ENCODE measurements around the gene CFAP46.
"Not testable (repeated sequence)": the region's sequence is repeated elsewhere in the genome, so short reads cannot be mapped to it uniquely, and the experiment has no call there.

The CFAP46 gene

DNA sequence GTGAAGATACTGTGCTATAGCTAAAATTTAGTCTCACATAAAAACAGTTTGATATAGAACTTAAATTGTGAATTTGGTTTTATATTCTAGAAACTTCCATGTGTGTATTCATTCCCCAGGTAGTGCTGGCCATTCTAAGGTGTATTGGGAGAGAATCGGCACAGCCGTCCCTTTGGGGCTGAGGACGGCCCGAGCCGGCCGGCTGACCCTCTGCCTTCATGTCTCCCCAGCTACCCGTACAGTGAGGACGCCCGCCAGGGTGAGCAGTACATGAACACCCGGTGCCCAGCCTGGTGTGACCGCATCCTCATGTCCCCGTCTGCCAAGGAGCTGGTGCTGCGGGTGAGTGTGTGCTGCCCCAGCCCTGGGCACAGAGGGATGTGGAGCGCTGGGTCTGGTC lies 164.9 kb downstream of the CFAP46 start:
- DNase-seq (ENCODE audit: low read depth in 4 of 4, low spot score in 1 of 4), result no peak

DNA sequence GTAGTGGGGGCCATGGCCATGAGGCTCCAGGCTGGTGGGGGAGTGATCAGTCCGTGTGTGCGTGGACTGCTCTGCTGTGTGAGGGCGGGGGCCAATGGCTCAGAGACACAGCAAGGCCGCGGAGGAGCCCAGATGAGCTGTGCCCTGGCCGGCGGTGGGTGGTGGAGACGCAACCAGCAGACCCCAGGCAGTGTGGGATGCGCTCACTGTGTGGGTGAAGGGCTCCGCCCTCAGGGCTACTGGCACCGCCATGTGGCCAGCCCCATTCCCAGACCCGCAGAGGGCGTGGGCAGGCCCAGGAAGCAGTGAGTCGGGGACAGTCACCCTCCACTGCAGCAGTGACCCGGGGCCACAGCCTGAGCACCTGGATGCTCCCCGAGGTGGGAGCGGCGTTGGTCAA lies 165.5 kb downstream of the CFAP46 start:
- no peak for DNase-seq (ENCODE audit: low read depth in 4 of 4, low spot score in 1 of 4)

GRCh38 chr10:132776186-132776585 lies 166.2 kb downstream of the CFAP46 start:
- no peak for DNase-seq (ENCODE audit: low read depth in 4 of 4, low spot score in 1 of 4)

DNA sequence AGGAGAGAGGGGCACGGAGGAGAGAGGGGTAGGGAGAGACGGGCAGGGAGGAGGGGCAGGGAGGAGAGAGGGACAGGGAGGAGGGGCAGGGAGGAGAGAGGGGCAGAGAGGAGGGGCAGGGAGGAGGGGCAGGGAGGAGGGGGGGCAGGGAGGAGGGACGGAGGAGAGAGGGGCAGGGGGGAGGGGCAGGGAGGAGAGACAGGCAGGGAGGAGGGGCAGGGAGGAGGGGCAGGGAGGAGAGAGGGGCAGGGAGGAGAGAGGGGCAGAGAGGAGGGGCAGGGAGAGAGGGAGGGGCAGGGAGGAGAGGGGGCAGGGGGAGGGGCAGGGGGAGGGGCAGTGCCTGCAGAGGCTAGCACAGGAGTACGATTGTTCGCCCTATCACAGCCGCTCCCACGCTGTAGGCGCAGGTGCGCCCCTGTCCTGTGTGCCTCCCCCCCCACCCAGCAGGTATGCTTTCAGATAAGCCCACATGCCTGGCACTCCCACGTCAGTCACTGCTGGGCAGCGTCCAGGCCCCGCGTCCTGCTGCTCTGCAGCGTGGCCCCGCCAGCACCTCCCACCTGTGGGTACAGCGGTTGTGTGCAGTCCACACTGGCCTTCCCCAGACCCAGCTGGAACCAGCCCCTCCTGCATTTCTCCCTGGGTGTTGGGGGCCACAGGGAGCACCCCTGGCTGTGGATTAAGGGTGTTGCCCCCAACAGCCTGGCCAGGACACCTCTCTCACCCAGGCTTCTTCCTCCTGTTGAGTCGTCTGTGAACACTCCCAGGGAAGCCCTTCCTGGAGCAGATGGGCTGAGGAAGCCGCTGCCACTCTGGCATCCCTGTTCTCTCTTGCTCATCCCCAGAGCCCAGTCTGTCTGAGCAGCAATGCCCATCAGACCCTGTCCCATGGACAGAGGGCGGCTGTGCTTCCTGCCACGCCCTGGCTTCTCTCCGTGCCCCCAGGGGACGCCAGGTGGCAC lies 167.2 kb downstream of the CFAP46 start:
- DNase-seq (ENCODE audit: low read depth in 4 of 4, low spot score in 1 of 4), result no peak

DNA sequence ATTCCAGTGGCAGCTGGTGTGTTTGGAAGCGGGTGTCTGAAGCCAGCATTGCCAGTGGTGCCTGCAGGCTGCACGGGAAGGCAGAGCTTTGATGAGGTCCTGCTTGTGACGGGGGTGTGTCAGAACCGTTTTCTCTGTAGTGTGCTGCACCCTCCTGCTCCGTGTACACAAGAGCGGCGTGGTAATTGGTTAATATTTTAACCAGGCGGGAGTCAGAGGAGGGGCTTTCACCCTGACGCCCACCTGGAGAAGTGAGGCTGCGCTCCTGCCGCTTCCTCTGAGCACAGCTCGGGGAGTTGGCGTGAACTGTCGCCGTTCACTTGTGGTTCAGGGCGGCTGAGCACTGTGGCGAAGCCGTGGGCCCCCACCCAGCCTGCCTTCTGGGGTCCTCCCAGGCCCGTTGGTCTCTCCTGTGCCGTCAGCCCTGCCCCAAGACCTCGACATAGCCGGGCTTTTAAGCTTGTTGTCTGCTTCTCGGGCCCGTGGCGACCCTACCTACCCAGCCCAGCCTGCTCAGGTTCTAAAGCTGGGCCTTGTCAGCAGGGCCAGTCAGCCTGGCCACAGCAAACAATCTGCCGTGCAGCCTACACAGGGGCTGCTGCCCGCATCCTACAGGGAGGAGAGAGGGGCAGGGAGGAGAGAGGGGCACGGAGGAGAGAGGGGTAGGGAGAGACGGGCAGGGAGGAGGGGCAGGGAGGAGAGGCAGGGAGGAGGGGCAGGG lies 168.0 kb downstream of the CFAP46 start:
- DNase-seq (ENCODE audit: low read depth in 4 of 4, low spot score in 1 of 4), result no peak

GRCh38 chr10:132772816-132773215 lies 169.6 kb downstream of the CFAP46 start:
- not testable (repeated sequence) for DNase-seq (ENCODE audit: low read depth in 4 of 4, low spot score in 1 of 4)

DNA sequence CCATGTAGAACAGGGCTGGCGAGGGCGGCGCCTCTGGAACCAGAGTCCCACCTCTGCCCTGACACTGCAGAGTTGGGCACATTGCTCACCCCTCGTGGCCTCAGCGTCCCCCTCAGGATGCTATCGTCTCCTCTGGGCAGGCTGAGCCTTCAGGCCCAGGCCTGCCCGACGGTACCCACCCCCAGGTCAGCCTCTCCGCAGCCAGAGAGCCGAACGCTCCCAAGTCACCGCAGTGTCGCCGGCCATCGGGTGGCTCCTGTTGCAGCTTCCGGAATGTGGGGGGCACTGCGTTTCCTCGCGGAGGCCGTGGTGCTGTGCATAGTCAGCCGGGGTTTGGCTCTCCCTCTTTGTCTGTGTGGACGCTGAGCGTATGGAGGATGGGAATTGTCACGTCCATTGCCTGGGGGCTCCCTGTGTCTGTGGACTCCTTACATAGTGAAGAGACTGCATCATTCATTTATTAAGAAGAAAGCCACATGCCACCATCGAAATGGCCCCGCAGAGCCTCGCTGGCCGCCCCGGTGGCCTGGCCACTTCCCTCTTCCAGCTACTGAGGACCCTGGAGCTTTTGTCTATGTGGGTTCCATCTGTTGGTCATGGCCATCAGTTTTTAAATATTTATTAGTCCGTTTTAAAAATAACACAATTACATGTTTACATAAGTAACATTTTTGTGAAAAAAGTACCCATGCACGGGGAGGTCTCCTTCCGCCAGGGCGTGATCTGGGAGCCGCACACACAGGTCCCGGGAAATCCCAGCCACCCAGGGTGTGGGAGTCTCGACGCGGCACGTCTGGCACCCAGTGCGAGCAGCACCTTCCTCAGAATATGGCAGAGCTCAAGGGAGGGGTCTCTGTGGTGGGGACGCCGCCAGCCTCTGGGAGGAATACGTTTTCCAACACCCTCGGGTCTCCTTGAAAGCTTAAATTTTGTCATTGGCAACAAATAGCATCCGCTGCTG lies 172.0 kb downstream of the CFAP46 start:
- no peak for DNase-seq (ENCODE audit: low read depth in 4 of 4, low spot score in 1 of 4)

- DNase-seq (ENCODE audit: low read depth in 4 of 4, low spot score in 1 of 4), result no peak
Measured at GRCh38 chr10:132768346-132769248, 173.8 kb downstream of the CFAP46 start.

DNA sequence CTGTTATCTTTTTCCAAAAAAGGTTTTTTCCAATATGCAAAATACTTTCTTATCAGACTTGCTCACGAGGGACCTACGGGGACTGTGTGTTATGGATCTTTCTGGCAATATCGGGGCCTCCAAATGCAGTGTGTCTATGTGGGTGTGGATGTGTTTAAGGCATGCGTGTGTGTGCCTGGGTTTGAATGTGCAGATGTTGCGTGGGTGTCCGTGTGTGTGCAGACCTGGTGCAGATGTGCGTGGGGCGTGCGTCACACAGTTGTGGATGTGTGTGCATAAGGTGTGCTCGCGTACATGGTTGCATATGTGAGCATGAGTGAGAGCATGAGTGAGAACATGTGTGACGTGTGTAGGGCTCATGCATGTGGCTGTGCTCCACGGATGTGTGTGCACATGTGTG lies 176.1 kb downstream of the CFAP46 start:
- DNase-seq (ENCODE audit: low read depth in 4 of 4, low spot score in 1 of 4), result no peak

GRCh38 chr10:132765435-132765834 lies 176.9 kb downstream of the CFAP46 start:
- no peak for DNase-seq (ENCODE audit: low read depth in 4 of 4, low spot score in 1 of 4)

GRCh38 chr10:132764108-132764507 lies 178.3 kb downstream of the CFAP46 start:
- no peak for DNase-seq (ENCODE audit: low read depth in 4 of 4, low spot score in 1 of 4)

DNA sequence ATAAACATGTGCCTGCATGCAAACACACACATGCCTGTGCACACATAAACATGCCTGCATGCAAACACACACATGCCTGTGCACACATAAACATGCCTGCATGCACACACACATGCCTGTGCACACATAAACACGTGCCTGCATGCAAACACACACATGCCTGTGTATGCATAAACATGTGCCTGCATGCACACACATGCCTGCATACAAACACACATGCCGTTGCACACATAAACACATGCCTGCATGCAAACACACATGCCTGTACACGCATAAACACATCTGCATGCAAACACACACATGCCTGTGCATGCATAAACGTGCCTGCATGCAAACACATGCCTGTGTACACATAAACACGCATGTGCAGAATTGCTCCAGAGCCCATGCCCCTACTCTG lies 178.8 kb downstream of the CFAP46 start:
- DNase-seq (ENCODE audit: low read depth in 4 of 4, low spot score in 1 of 4), result no peak

- no peak for DNase-seq (ENCODE audit: low read depth in 4 of 4, low spot score in 1 of 4)
Measured at GRCh38 chr10:132762267-132762666, 180.1 kb downstream of the CFAP46 start.

GRCh38 chr10:132761395-132762060 lies 180.8 kb downstream of the CFAP46 start:
- no peak for DNase-seq (ENCODE audit: low read depth in 4 of 4, low spot score in 1 of 4)

DNA sequence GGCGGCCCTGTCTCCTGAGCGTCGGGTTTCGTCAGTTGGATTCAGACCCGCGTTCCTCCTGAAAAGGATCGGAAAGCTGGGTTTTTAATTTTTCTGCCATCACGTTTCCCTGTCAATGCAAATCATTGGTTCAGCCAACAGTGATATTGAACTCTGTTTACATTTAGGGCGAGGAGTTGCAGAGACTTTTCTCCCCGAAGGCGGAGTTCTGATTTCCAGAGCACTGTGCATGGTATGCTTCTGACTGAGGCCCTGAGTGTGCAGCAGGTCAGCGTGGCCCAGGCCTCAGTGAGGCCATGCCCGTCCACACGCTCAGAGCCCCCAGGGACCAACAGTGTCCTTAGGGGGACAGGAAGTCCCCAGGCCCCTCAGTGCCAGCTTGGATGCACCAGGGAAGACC lies 183.5 kb downstream of the CFAP46 start:
- no peak for DNase-seq (ENCODE audit: low read depth in 4 of 4, low spot score in 1 of 4)

All from stimulated activated CD4-positive, alpha-beta T cell treated with anti-CD3 and anti-CD28 coated beads, Interleukin-1b, Interleukin-23, amount 100 ng/mL, for 24 hours (primary cell).